ENCODE data around the gene PTGES2.
"Not testable (repeated sequence)": the region's sequence is repeated elsewhere in the genome, so short reads cannot be mapped to it uniquely, and the experiment has no call there.

The PTGES2 gene

GRCh38 chr9:128141604-128142003 is 14.1 kb upstream of the PTGES2 start:
- DNase-seq (ENCODE audit: low read depth): no peak
- no peak overlapping the region for H3K4me3 ChIP-seq (ENCODE audit: low read depth, low read length)

- H3K4me3 ChIP-seq (ENCODE audit: low read depth, low read length): no peak overlapping the region
- DNase-seq (ENCODE audit: low read depth): no peak
Observed at GRCh38 chr9:128139621-128140020, 12.1 kb upstream of the PTGES2 start.

- no peak for DNase-seq (ENCODE audit: low read depth)
- H3K4me3 ChIP-seq (ENCODE audit: low read depth, low read length): no peak overlapping the region
Observed at GRCh38 chr9:128138001-128138400, 10.5 kb upstream of the PTGES2 start.

GRCh38 chr9:128136816-128137793 is 9.6 kb upstream of the PTGES2 start:
- no peak overlapping the region for H3K4me3 ChIP-seq (ENCODE audit: low read depth, low read length)
- peak; percentile 18 for DNase-seq (ENCODE audit: low read depth)

GRCh38 chr9:128135561-128135960 is 8.0 kb upstream of the PTGES2 start:
- not testable (repeated sequence) for H3K4me3 ChIP-seq (ENCODE audit: low read depth, low read length); DNase-seq (ENCODE audit: low read depth)

GRCh38 chr9:128132139-128132538 is 4.6 kb upstream of the PTGES2 start:
- DNase-seq (ENCODE audit: low read depth); H3K4me3 ChIP-seq (ENCODE audit: low read depth, low read length): not testable (repeated sequence)

GRCh38 chr9:128131346-128131745 is 3.8 kb upstream of the PTGES2 start:
- H3K4me3 ChIP-seq (ENCODE audit: low read depth, low read length); DNase-seq (ENCODE audit: low read depth): not testable (repeated sequence)

GRCh38 chr9:128130651-128131050 is 3.1 kb upstream of the PTGES2 start:
- DNase-seq (ENCODE audit: low read depth); H3K4me3 ChIP-seq (ENCODE audit: low read depth, low read length): not testable (repeated sequence)

GRCh38 chr9:128129976-128130590 is 2.6 kb upstream of the PTGES2 start:
- not testable (repeated sequence) for H3K4me3 ChIP-seq (ENCODE audit: low read depth, low read length); DNase-seq (ENCODE audit: low read depth)

- DNase-seq (ENCODE audit: low read depth): no peak
- peak overlapping the region; percentile 73 for H3K4me3 ChIP-seq (ENCODE audit: low read depth, low read length)
Observed at GRCh38 chr9:128128836-128129590, 1.5 kb upstream of the PTGES2 start.

- peak overlapping the region; percentile 73 for H3K4me3 ChIP-seq (ENCODE audit: low read depth, low read length)
- peak; percentile 67 for DNase-seq (ENCODE audit: low read depth)
Observed at GRCh38 chr9:128127990-128128835, 684 bp upstream of the PTGES2 start.

- DNase-seq (ENCODE audit: low read depth): peak; percentile 12
- peak overlapping the region; percentile 5 for H3K4me3 ChIP-seq (ENCODE audit: low read depth, low read length)
Observed at GRCh38 chr9:128125580-128126354, 1.8 kb downstream of the PTGES2 start.

- H3K4me3 ChIP-seq (ENCODE audit: low read depth, low read length): no peak overlapping the region
- peak; percentile 10 for DNase-seq (ENCODE audit: low read depth)
Observed at GRCh38 chr9:128124873-128125579, 2.5 kb downstream of the PTGES2 start.

GRCh38 chr9:128124451-128124850 is 3.1 kb downstream of the PTGES2 start:
- DNase-seq (ENCODE audit: low read depth): no peak
- no peak overlapping the region for H3K4me3 ChIP-seq (ENCODE audit: low read depth, low read length)

GRCh38 chr9:128123451-128124080 is 4.0 kb downstream of the PTGES2 start:
- H3K4me3 ChIP-seq (ENCODE audit: low read depth, low read length): no peak overlapping the region
- DNase-seq (ENCODE audit: low read depth): no peak

GRCh38 chr9:128122809-128123175 is 4.7 kb downstream of the PTGES2 start:
- H3K4me3 ChIP-seq (ENCODE audit: low read depth, low read length): no peak overlapping the region
- no peak for DNase-seq (ENCODE audit: low read depth)

Data from skeletal muscle cell (primary cell).